Naive thymus-derived CD4-positive, alpha-beta T cell (primary cell): ENCODE data around the gene AIP. TPM values are rescaled to one million over a fixed set of nuclear protein-coding genes. Genes with fewer than 3 reads are reported as not detected.
A peak's percentile ranks its signal among the peaks of the same experiment; 100 is the strongest.

Experiments used
- ATAC-seq: fragments of 150-1000 bp; cut with Tn5 transposase; 2 replicates; pipeline ENCODE4 v1.10.0; 2021; ENCODE audit warnings: mild to moderate bottlenecking, moderate library complexity
- CTCF ChIA-PET: fragments of 350-600 bp; sonication (Branson Sonifier 250); formaldehyde crosslinking; loops from one replicate; lab custom pipeline; 2021; ENCODE audit warnings: antibody characterized with exemption; lab: Charles Lee
- POLR2A ChIA-PET: fragments of 350-600 bp; sonication (Branson Sonifier 250); formaldehyde crosslinking; loops from one replicate; lab custom pipeline; 2021; ENCODE audit warnings: antibody characterized with exemption, inconsistent platforms; lab: Charles Lee
- DNase-seq, 9 donors: peaks; one replicate each; pipeline versions ENCODE4 v3.0.0 to v3.0.0-alpha.2; 2020 to 2022; ENCODE audit warnings: mixed read lengths in 1 of 9
- H3K27ac ChIP-seq: one replicate; pipeline ENCODE4 v1.7.0; 2013; ENCODE audit warnings: mild to moderate bottlenecking, low read depth, low read length, moderate library complexity
- H3K27me3 ChIP-seq, 2 donors: one replicate each; pipeline ENCODE4 v1.7.0; 2013; ENCODE audit warnings: low read length in 2 of 2, mild to moderate bottlenecking in 2 of 2, moderate library complexity in 2 of 2; ENCODE audit not compliant: control insufficient read depth in 2 of 2, insufficient read depth in 2 of 2
- H3K36me3 ChIP-seq, 3 experiments: 1 replicate in 2 of 3; 2 replicates in 1 of 3; pipeline ENCODE4 v1.7.0; 2013; ENCODE audit warnings: low read length in 3 of 3, mild to moderate bottlenecking in 3 of 3, moderate library complexity in 1 of 3; ENCODE audit not compliant: insufficient read depth in 3 of 3, control insufficient read depth in 2 of 3
- H3K4me1 ChIP-seq, 2 donors: one replicate each; pipeline ENCODE4 v1.7.0; 2013; ENCODE audit warnings: low read length in 2 of 2, mild to moderate bottlenecking in 2 of 2, moderate library complexity in 1 of 2; ENCODE audit not compliant: control insufficient read depth in 2 of 2, insufficient read depth in 2 of 2
- H3K4me3 ChIP-seq: 2 replicates; pipeline ENCODE4 v1.7.0; 2013; ENCODE audit warnings: mild to moderate bottlenecking, low read length
- H3K9me3 ChIP-seq, 3 experiments: 1 replicate in 2 of 3; 2 replicates in 1 of 3; pipeline ENCODE4 v1.7.0; 2013; ENCODE audit warnings: low read length in 3 of 3; ENCODE audit not compliant: control insufficient read depth in 2 of 3
- H3K27ac Mint-ChIP-seq, 9 donors: one replicate each; pipeline ENCODE4 v1.8.0; 2020 to 2022; ENCODE audit warnings: mixed read lengths in 9 of 9, mild to moderate bottlenecking in 8 of 9, moderate library complexity in 5 of 9, inconsistent platforms in 2 of 9
- H3K27me3 Mint-ChIP-seq, 5 donors: one replicate each; pipeline ENCODE4 v1.8.0; 2021 to 2022; ENCODE audit warnings: mixed read lengths in 5 of 5, mild to moderate bottlenecking in 1 of 5
- H3K36me3 Mint-ChIP-seq, 5 donors: one replicate each; pipeline ENCODE4 v1.8.0; 2020 to 2022; ENCODE audit warnings: mixed read lengths in 5 of 5, mild to moderate bottlenecking in 3 of 5, inconsistent platforms in 1 of 5
- H3K4me1 Mint-ChIP-seq, 7 donors: one replicate each; pipeline ENCODE4 v1.8.0; 2020 to 2022; ENCODE audit warnings: mixed read lengths in 7 of 7, mild to moderate bottlenecking in 3 of 7, inconsistent platforms in 1 of 7
- H3K4me3 Mint-ChIP-seq, 10 donors: one replicate each; pipeline ENCODE4 v1.8.0; 2020 to 2022; ENCODE audit warnings: mild to moderate bottlenecking in 10 of 10, mixed read lengths in 10 of 10, moderate library complexity in 6 of 10, inconsistent platforms in 2 of 10
- H3K9me3 Mint-ChIP-seq, 11 donors: one replicate each; pipeline ENCODE4 v1.8.0; 2020 to 2022; ENCODE audit warnings: mixed read lengths in 11 of 11, mild to moderate bottlenecking in 4 of 11, inconsistent platforms in 1 of 11, moderate library complexity in 1 of 11
- intact Hi-C, 2 donors: fragments of 100-400 bp; cut with micrococcal nuclease; formaldehyde crosslinking; loops; one replicate each; pipeline ENCODE4 v1.15.1; 2023
- polyA plus RNA-seq, 2 donors: library from polyadenylated mRNA; unstranded; fragments of 300-500 nt; fragmentation: Illumina TruSeq; gene quantifications; one replicate each; pipeline ENCODE4 v1.2.3, GENCODE V29; 2021
- total RNA-seq, 6 experiments: library from RNA in 5 of 6; stranded (reverse) in 5 of 6; gene quantifications; 1 replicate in 5 of 6; 2 replicates in 1 of 6; pipeline ENCODE4 v1.2.3 and lab custom pipeline; 2021 to 2026

The AIP gene
- total and polyA plus RNA-seq, 7 experiments from 2014 or later = 107 to 205 (median 137) TPM

DNA sequence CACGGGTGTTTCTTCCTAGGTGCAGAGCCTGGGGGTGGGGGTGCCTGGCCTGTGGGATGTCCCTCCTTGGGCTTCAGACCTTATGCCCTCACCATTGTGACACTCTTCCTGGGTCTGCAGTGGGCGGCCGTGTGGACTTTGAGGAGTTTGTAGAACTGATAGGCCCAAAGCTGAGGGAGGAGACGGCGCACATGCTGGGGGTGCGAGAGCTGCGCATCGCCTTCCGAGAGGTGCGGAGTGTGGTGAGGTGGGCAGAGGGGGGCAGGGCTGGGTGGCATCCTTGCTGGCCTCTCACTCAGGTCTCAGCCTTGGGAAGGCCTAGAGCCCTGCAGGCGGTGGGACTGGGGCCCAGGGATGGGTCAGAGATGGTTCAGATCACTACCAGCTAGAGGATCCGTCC, 25.4 kb upstream of the AIP start:
- no peaks in the 10 kb centered on the region for H3K4me1 ChIP-seq
- Mint-ChIP-seq H3K36me3 (no peaks in the 10 kb centered on the region), H3K27me3 (peaks cover 0 to 2% (median 0%) of the 10 kb centered on the region in 5 donors), H3K9me3 (peaks cover 0 to 6% (median 0%) of the 10 kb centered on the region in 11 donors), H3K4me1 (peaks cover 0 to 11% (median 8%) of the 10 kb centered on the region in 7 donors), H3K27ac (no peak overlapping the region), H3K4me3 (no peak overlapping the region)
- H3K27me3 ChIP-seq = no peaks in the 10 kb centered on the region
- CTCF ChIA-PET = no interaction called here
- no peaks in the 10 kb centered on the region for H3K36me3 ChIP-seq
- no peak overlapping the region for H3K4me3 ChIP-seq
- H3K9me3 ChIP-seq = no peaks in the 10 kb centered on the region
- ATAC-seq (no peak), DNase-seq (no peak)
- POLR2A ChIA-PET = interaction anchor here (1.0 to 18.3 kb wide), 8 partner anchors 8 to 49 kb away, joined by 3 to 206 read pairs (median 16); partner anchors contain the start of genes AIP, CORO1B, GPR152 and PTPRCAP
- H3K27ac ChIP-seq = no peak overlapping the region
- intact Hi-C loops = no loop called here

DNA sequence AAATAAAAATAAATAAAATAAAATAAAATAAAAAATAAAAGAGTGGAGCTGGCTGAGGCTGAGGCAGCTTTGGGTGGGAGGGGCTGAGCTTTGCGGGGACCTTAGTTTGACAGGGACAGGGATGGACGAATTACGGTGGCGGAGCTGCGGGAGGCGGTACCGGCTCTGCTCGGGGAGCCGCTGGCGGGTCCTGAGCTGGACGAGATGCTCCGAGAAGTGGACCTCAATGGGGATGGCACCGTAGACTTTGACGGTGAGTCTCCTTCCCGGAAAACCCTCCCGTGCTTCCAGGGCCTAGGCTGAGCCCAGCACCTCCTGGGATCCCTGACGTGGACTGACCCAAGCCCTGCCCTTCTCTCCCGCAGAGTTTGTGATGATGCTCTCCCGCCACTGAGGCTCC, 24.6 kb upstream of the AIP start:
- Histone ChIP-seq H3K4me3 (no peak overlapping the region), H3K9me3 (no peaks in the 10 kb centered on the region), H3K4me1 (no peaks in the 10 kb centered on the region), H3K27me3 (no peaks in the 10 kb centered on the region), H3K36me3 (no peaks in the 10 kb centered on the region), H3K27ac (no peak overlapping the region)
- Mint-ChIP-seq H3K36me3 (no peaks in the 10 kb centered on the region), H3K27me3 (peaks cover 0 to 2% (median 0%) of the 10 kb centered on the region in 5 donors), H3K4me1 (peaks cover 0 to 9% (median 5%) of the 10 kb centered on the region in 7 donors), H3K9me3 (peaks cover 0 to 6% (median 0%) of the 10 kb centered on the region in 11 donors), H3K4me3 (no peak overlapping the region), H3K27ac (no peak overlapping the region)
- intact Hi-C loops = no loop called here
- no peak for DNase-seq
- ATAC-seq = no peak
- ChIA-PET CTCF (no interaction called here), POLR2A (interaction anchor here (1.0 to 18.3 kb wide), 7 partner anchors 10 to 57 kb away, joined by 3 to 206 read pairs (median 7); partner anchors contain the start of genes CORO1B, GPR152, PITPNM1 and PPP1CA)

DNA sequence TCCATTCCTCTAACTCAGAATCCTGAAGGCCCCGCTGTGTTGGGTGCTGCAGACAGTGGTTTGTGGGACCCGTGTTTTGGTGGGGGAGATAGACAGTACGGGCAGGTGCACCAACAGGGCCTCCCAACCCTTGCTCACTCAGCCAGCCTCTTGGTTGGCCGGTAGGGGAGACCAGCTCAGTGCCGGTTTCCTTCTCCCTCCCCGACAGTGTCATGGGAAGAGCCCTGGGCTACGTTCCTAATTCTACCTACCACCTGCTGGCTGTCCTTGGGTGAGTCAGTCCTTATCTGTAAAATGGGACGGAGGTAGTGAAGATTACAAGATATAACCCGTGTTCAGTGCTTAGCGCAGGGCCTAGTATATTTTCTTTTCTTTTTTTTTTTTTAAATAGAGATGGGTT, 19.6 kb upstream of the AIP start:
- Mint-ChIP-seq H3K4me3 (peak overlapping the region in 2 of 10 donors; percentile 4 to 58), H3K9me3 (no peaks in the 10 kb centered on the region), H3K27me3 (peaks cover 0 to 2% (median 0%) of the 10 kb centered on the region in 5 donors), H3K27ac (peak overlapping the region in 4 of 9 donors; percentile 10 to 96 (median 37)), H3K36me3 (peaks cover 0 to 9% (median 0%) of the 10 kb centered on the region in 5 donors), H3K4me1 (peaks cover 20 to 40% (median 29%) of the 10 kb centered on the region in 7 donors)
- H3K4me3 ChIP-seq = no peak overlapping the region
- H3K27ac ChIP-seq = no peak overlapping the region
- no peaks in the 10 kb centered on the region for H3K9me3 ChIP-seq
- H3K27me3 ChIP-seq = no peaks in the 10 kb centered on the region
- DNase-seq (no peak), ATAC-seq (no peak)
- H3K36me3 ChIP-seq = no peaks in the 10 kb centered on the region
- peaks cover 17 to 33% of the 10 kb centered on the region in 2 donors for H3K4me1 ChIP-seq
- POLR2A ChIA-PET = interaction anchor here (0.6 to 18.3 kb wide), 4 partner anchors 15 to 61 kb away, joined by 3 to 206 read pairs (median 103); partner anchors contain the start of genes CORO1B, GPR152, PPP1CA and PTPRCAP
- CTCF ChIA-PET = no interaction called here
- intact Hi-C loops = no loop called here

DNA sequence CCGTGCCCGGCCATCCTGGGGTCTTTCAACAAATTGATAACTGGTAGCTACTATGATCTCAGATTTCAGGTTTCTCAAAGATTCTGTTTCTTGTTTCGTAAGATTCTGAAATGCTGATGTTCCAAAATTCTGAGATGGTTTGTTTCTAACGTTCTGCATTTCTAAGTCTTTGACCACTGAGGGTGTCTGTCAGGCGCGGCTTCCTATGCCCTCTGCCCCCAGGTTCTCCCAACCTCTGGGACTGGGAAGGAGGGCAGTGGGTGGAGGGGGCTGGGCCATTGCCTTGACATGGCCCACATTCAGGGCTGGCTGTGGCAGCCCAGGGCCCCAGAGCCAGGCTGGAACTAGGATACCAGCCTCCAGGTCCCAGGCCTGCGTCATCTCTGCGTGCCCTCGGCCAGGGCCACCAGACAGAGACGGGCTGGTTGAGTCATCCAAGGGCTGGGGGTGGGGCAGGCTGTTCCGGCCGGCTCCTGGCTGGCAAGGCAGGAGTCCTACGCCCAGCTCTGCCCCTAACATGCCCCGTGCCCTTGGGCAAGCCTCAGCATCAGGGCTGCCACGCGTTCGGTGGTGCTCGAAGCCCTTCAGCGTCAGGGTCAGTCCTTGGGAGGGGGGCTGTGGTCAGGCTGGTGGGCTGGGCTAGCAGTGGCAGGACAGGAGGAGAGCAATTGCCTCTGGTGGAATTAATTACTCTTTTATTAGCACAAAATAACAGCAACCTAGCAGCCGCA, 19.0 kb upstream of the AIP start:
- Histone ChIP-seq H3K9me3 (no peaks in the 10 kb centered on the region), H3K4me1 (peaks cover 20 to 37% of the 10 kb centered on the region in 2 donors), H3K4me3 (peak overlapping the region; percentile 66), H3K36me3 (peaks cover 0 to 2% (median 0%) of the 10 kb centered on the region in 3 experiments), H3K27me3 (no peaks in the 10 kb centered on the region), H3K27ac (peak overlapping the region; percentile 96)
- peaks cover 0 to 2% (median 0%) of the 10 kb centered on the region in 5 donors for H3K27me3 Mint-ChIP-seq
- H3K27ac Mint-ChIP-seq = peak overlapping the region; percentile 82 to 97 (median 93)
- CTCF ChIA-PET = no interaction called here
- H3K4me3 Mint-ChIP-seq = peak overlapping the region; percentile 75 to 94 (median 87)
- peaks cover 23 to 44% (median 33%) of the 10 kb centered on the region in 7 donors for H3K4me1 Mint-ChIP-seq
- ATAC-seq = peak; percentile 28
- DNase-seq = peak in 1 of 9 donors; percentile 12
- intact Hi-C loops = loop anchor here (1.0 to 2.0 kb wide), 12 partner anchors 17 to 142 kb away; partner anchors contain the start of genes CDK2AP2 (in 2 of the 2), PTPRCAP (in 2 of the 2), RAD9A (in 2 of the 2) and NDUFV1 (in 1 of the 2)
- POLR2A ChIA-PET = interaction anchor here (0.9 to 18.3 kb wide), 4 partner anchors 16 to 62 kb away, joined by 3 to 206 read pairs (median 103); partner anchors contain the start of genes CORO1B, GPR152, PITPNM1 and PPP1CA
- H3K9me3 Mint-ChIP-seq = no peaks in the 10 kb centered on the region
- H3K36me3 Mint-ChIP-seq = peaks cover 0 to 9% (median 0%) of the 10 kb centered on the region in 5 donors

DNA sequence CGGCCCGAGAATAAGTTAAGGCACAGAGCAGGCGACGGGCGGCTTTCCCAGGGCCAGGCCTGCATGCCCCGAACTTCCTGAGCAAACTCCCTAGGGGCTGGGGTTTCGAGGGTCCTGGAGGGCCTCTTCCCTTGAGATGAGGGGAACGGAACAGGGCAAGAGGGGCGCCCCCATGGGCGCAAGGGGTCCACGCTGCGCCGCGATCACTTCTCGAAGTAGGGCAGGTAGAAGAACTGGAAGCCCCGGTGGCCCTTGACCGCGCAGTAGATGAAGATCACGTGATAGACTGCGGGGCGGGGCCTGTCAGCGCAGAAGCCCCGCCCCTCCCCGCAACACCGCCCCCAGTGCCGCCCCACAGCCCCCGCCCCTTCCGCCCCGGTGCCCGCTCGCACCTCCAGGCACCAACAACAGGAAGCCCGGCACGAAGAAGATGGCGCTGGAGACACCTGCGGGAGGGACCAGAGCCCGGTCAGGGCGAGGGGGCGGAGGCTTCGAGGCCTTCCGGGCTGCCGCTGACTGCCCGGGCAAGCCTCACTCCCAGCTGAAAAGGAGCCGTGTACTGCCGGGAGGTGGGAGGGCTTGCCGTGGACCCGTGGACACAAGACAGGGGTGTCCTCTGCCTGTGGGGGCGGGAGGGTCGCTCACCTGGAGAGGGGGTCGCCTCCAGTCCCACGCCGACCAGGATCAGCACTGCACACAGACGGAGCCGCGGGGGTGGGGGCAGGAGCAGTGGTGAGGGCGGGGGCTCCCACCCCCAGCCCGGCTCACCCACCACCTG, 18.2 kb upstream of the AIP start:
- no peaks in the 10 kb centered on the region for H3K9me3 Mint-ChIP-seq
- peak overlapping the region; percentile 75 to 94 (median 87) for H3K4me3 Mint-ChIP-seq
- peaks cover 23 to 48% (median 34%) of the 10 kb centered on the region in 7 donors for H3K4me1 Mint-ChIP-seq
- Histone ChIP-seq H3K27me3 (no peaks in the 10 kb centered on the region), H3K9me3 (no peaks in the 10 kb centered on the region), H3K36me3 (peaks cover 0 to 4% (median 0%) of the 10 kb centered on the region in 3 experiments), H3K4me3 (peak overlapping the region; percentile 66), H3K4me1 (peaks cover 20 to 40% of the 10 kb centered on the region in 2 donors), H3K27ac (peak overlapping the region; percentile 96)
- peaks cover 0 to 2% (median 0%) of the 10 kb centered on the region in 5 donors for H3K27me3 Mint-ChIP-seq
- H3K27ac Mint-ChIP-seq = peak overlapping the region; percentile 82 to 97 (median 93)
- POLR2A ChIA-PET = interaction anchor here (0.7 to 18.3 kb wide), 15 partner anchors 8 to 197 kb away, joined by 3 to 230 read pairs (median 12); partner anchors contain the start of genes AIP, CABP4, CARNS1 and CDK2AP2
- DNase-seq (peak; percentile 78 to 92 (median 91)), ATAC-seq (peak; percentile 86)
- intact Hi-C loops = loop anchor here (1.0 to 2.0 kb wide), 12 partner anchors 18 to 142 kb away; partner anchors contain the start of genes CDK2AP2 (in 2 of the 2), PTPRCAP (in 2 of the 2), RAD9A (in 2 of the 2) and NDUFV1 (in 1 of the 2)
- H3K36me3 Mint-ChIP-seq = peaks cover 0 to 9% (median 0%) of the 10 kb centered on the region in 5 donors
- CTCF ChIA-PET = interaction anchor here (0.6 to 1.9 kb wide), 4 partner anchors 16 to 113 kb away, joined by 3 to 7 read pairs (median 4); no protein-coding TSS in a partner anchor
